A549 (cell line): Measurements from ENCODE around the gene LRRIQ4. TPM values are rescaled to one million over a fixed set of nuclear protein-coding genes. Genes with fewer than 3 reads are reported as not detected.

Source experiments
- ATAC-seq, 2 experiments: fragments of 200-7000 bp in 1 of 2; fragments of >200 bp in 1 of 2; cut with Nextera tagmentation in 1 of 2; cut with Tn5 transposase in 1 of 2; 3 replicates each; pipeline versions ENCODE4 v1.8.0 to v1.9.1; 2018 to 2020; ENCODE audit warnings: mild to moderate bottlenecking in 1 of 2, moderate library complexity in 1 of 2
- CTCF ChIA-PET: fragments of 300-600 bp; sonication (Branson Sonifier 250); formaldehyde crosslinking; extraction: SDS; loops from one replicate; lab custom pipeline; 2021; ENCODE audit warnings: antibody characterized with exemption, inconsistent platforms; lab: Yijun Ruan, JAX
- POLR2A ChIA-PET: fragments of 350-600 bp; formaldehyde crosslinking; extraction: SDS; loops from one replicate; lab custom pipeline; 2021; ENCODE audit warnings: antibody characterized with exemption, inconsistent platforms; lab: Yijun Ruan, JAX
- DNase-seq, 2 experiments: peaks; one replicate each; pipeline versions ENCODE4 v3.0.0 to v3.0.0-alpha.2; 2011 to 2016; ENCODE audit warnings: low read depth in 1 of 2, low spot score in 1 of 2
- FAIRE-seq: peaks from 2 replicates; lab custom pipeline; 2011; peaks lifted over from hg19 to GRCh38; lab: Jason Lieb, UNC
- H3K27ac ChIP-seq, 2 experiments: fragments of >200 bp; sonication (Bioruptor Twin); formaldehyde crosslinking; 3 replicates each; pipeline ENCODE4 v1.5.1; 2016 to 2017
- H3K4me1 ChIP-seq: fragments of >200 bp; sonication (Bioruptor Twin); formaldehyde crosslinking; 3 replicates; pipeline ENCODE4 v1.6.1; 2016
- H3K4me2 ChIP-seq: fragments of >200 bp; sonication (Bioruptor Twin); formaldehyde crosslinking; 3 replicates; pipeline ENCODE4 v1.6.1; 2016
- H3K4me3 ChIP-seq: fragments of >200 bp; sonication (Bioruptor Twin); formaldehyde crosslinking; 3 replicates; pipeline ENCODE4 v1.5.1; 2016
- H3K9me3 ChIP-seq: fragments of >200 bp; sonication (Bioruptor Twin); formaldehyde crosslinking; 3 replicates; pipeline ENCODE4 v1.6.1; 2016
- ATOH8 ChIP-seq: fragments of 250-450 bp; sonication (Bioruptor Pico); IDR thresholded peaks from 2 replicates; pipeline ENCODE4 v1.5.0; 2020; ENCODE audit warnings: low read depth, mild to moderate bottlenecking, moderate library complexity
- CBX2 ChIP-seq: fragments of 200-600 bp; sonication (generic); IDR thresholded peaks from 2 replicates; pipeline ENCODE4 v1.6.1; 2016; ENCODE audit warnings: low read depth, mild to moderate bottlenecking, borderline replicate concordance
- CHD4 ChIP-seq: fragments of 200-600 bp; sonication (generic); IDR thresholded peaks from 2 replicates; pipeline ENCODE4 v1.6.1; 2016; ENCODE audit warnings: antibody characterized with exemption, mild to moderate bottlenecking, borderline replicate concordance
- EHF ChIP-seq: fragments of 250-450 bp; sonication (Bioruptor Pico); IDR thresholded peaks from 2 replicates; pipeline ENCODE4 v1.5.0; 2020; ENCODE audit warnings: mild to moderate bottlenecking
- EHMT2 ChIP-seq: fragments of 200-600 bp; sonication (generic); IDR thresholded peaks from 2 replicates; pipeline ENCODE4 v1.6.1; 2016; ENCODE audit warnings: antibody characterized with exemption, low read depth, mild to moderate bottlenecking, moderate library complexity
- FOSB ChIP-seq: fragments of 250-450 bp; sonication (Bioruptor Pico); IDR thresholded peaks from 2 replicates; pipeline ENCODE4 v1.5.0; 2020; ENCODE audit warnings: mild to moderate bottlenecking, moderate library complexity
- FOXS1 ChIP-seq: fragments of 250-450 bp; sonication (Bioruptor Pico); IDR thresholded peaks from 2 replicates; pipeline ENCODE4 v1.5.0; 2020; ENCODE audit warnings: mild to moderate bottlenecking, moderate library complexity
- GATA3 ChIP-seq: IDR thresholded peaks from 2 replicates; pipeline ENCODE4 v1.6.1; 2012; ENCODE audit warnings: borderline replicate concordance
- HEYL ChIP-seq: fragments of 250-450 bp; sonication (Bioruptor Pico); IDR thresholded peaks from 2 replicates; pipeline ENCODE4 v1.8.0; 2021; ENCODE audit warnings: mild to moderate bottlenecking, moderate library complexity
- HOXA7 ChIP-seq: fragments of 250-450 bp; sonication (Bioruptor Pico); IDR thresholded peaks from 2 replicates; pipeline ENCODE4 v1.5.0; 2020; ENCODE audit warnings: mild to moderate bottlenecking, moderate library complexity
- JUNB ChIP-seq: fragments of >200 bp; sonication (Bioruptor Twin); formaldehyde crosslinking; IDR thresholded peaks from 2 replicates; pipeline ENCODE4 v1.6.1; 2016
- KDM1A ChIP-seq: fragments of 200-600 bp; sonication (generic); IDR thresholded peaks from 2 replicates; pipeline ENCODE4 v1.6.1; 2016; ENCODE audit warnings: low read depth, mild to moderate bottlenecking
- KDM5A ChIP-seq: fragments of 200-600 bp; sonication (generic); IDR thresholded peaks from 2 replicates; pipeline ENCODE4 v1.6.1; 2016; ENCODE audit warnings: antibody characterized with exemption, mild to moderate bottlenecking
- MAFK ChIP-seq: fragments of 450-650 bp; IDR thresholded peaks from 2 replicates; pipeline ENCODE4 v1.6.1; 2014; ENCODE audit not compliant: partially characterized antibody
- NFE2L2 ChIP-seq: fragments of 150-350 bp; conservative IDR thresholded peaks from 2 replicates; pipeline ENCODE4 v1.6.1; 2014; ENCODE audit warnings: low read length
- RARB ChIP-seq: fragments of 250-450 bp; sonication (Bioruptor Pico); IDR thresholded peaks from 2 replicates; pipeline ENCODE4 v1.8.0; 2021; ENCODE audit warnings: mild to moderate bottlenecking, moderate library complexity
- RCOR1 ChIP-seq: fragments of 150-350 bp; IDR thresholded peaks from 2 replicates; pipeline ENCODE4 v1.6.1; 2014; ENCODE audit warnings: antibody characterized with exemption, low read length, low read depth
- REST ChIP-seq: fragments of 200-600 bp; sonication (generic); IDR thresholded peaks from 2 replicates; pipeline ENCODE4 v1.6.1; 2016; ENCODE audit warnings: antibody characterized with exemption, mild to moderate bottlenecking, moderate library complexity
- RFX5 ChIP-seq: fragments of 450-650 bp; IDR thresholded peaks from 2 replicates; pipeline ENCODE4 v1.7.1; 2014; ENCODE audit warnings: antibody characterized with exemption, mild to moderate bottlenecking, moderate library complexity
- SREBF2 ChIP-seq: fragments of 450-650 bp; IDR thresholded peaks from 2 replicates; pipeline ENCODE4 v1.6.1; 2014; ENCODE audit warnings: mild to moderate bottlenecking, moderate library complexity
- TP53 ChIP-seq: fragments of 250-450 bp; sonication (Bioruptor Pico); IDR thresholded peaks from 2 replicates; pipeline ENCODE4 v1.5.0; 2021; ENCODE audit warnings: mild to moderate bottlenecking, moderate library complexity
- ZC3H11A ChIP-seq: fragments of 450-650 bp; IDR thresholded peaks from 2 replicates; pipeline ENCODE4 v1.6.1; 2014; ENCODE audit warnings: antibody characterized with exemption, mild to moderate bottlenecking
- ZFP36 ChIP-seq: fragments of 450-650 bp; IDR thresholded peaks from 2 replicates; pipeline ENCODE4 v1.6.1; 2014; ENCODE audit warnings: borderline replicate concordance; ENCODE audit not compliant: partially characterized antibody
- WGBS: methylation state at CpG from one replicate; pipeline ENCODE4 v1.1.6; 2017; ENCODE audit errors: missing lambda C conversion rate; 5-methylcytosine and 5-hydroxymethylcytosine counted together
- polyA plus RNA-seq, 4 experiments: library from polyadenylated mRNA; depleted of rRNA in 3 of 4; stranded (reverse); fragments of >200 nt; fragmentation: RNase III in 1 of 4; extraction: RNeasy Plus Mini Kit Qiagen cat#74134 plus additional on column Dnase treatment in 1 of 4; gene quantifications; 2 replicates in 3 of 4; 3 replicates in 1 of 4; pipeline ENCODE4 v1.2.3, GENCODE V29; 2011 to 2017
- TF ChIP-seq, protein P1 (sequence below): IDR thresholded peaks from 2 replicates; pipeline ENCODE4 v1.6.1; 2012; ENCODE audit warnings: low read depth, borderline replicate concordance
- TF ChIP-seq, protein P2 (sequence below): IDR thresholded peaks from 2 replicates; pipeline ENCODE4 v1.6.1; 2012

The LRRIQ4 gene
- polyA plus RNA-seq, 2 of the 4 experiments (the other 2 are of a cell fraction): not detected

DNA sequence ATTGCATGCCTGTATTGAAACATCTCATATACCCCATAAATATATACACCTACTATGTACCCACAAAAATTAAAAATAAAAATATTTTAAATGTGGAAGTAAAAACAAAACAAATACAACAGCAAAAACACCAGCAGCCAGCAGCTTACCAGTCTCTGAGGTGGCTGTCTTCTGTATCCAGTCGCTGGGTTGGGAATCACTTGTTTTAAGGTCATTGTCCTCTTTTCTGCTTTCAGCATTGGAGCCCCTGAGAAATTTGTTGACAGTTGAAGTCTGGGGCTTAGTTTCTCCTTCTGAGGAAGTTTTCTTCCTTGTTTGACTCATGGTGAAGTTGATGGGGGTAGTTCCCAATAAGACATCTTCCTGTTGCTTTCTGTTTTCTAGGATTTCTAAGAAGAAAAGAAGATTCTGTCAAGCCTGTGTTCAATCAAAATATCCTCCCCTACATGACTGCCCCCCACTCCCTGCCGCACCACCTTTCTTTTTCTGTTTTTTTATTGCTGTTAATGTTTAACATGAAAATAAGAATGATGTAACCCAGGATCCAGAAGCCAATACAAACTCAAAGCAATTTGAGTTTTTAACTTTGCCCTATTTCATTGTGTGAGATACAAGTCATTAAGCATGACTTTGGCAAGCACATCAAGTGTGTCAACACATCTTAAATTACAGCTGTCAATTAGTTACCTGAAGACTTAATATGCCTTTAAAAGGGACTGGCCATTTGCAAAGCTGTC, 57.0 kb downstream of the LRRIQ4 start, which contains the start of gene LRRC31 (continued):
- TF ChIP-seq, protein P1, sequence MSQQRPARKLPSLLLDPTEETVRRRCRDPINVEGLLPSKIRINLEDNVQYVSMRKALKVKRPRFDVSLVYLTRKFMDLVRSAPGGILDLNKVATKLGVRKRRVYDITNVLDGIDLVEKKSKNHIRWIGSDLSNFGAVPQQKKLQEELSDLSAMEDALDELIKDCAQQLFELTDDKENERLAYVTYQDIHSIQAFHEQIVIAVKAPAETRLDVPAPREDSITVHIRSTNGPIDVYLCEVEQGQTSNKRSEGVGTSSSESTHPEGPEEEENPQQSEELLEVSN: no peak
- TF ChIP-seq CHD4: no peak

DNA sequence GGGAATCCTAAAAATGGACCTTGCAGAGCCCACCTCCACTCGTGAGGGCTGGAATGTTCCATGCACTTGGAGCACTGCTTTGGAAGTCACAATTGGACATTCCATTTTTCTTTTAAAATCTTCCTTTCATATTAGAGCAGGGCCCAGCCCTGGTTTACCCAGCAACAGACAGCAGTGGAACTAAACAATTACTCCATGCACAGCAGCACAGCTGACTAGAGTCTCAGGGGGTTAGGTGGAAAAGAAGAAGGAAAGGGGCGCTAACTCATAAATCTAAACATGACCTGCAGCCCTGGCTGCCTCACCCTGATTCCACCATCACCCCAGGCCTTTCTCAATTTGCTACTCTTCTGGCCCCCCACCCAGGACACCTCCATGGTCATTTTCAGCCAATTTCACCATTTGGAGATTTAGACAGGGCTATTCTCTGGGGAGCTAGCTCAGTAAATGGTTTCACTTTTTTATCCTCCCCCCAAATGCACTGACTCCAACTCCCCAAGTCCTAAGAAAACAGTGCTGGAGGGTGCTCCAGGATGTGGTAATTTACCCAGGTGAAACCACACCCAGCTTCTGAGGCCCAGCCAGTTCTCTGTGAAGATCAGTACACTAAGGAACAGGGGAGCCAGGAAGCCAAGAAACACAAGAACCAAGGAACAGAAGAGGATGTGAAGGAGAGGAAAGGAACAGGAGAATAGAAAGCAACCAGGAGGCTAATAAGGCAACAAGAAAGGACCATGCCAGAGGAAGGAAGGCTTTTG, 58.6 kb downstream of the LRRIQ4 start:
- Histone ChIP-seq H3K27ac (no peak overlapping the region), H3K4me3 (no peak overlapping the region), H3K4me2 (no peak overlapping the region), H3K4me1 (peaks cover 7% of the 10 kb centered on the region; the same call in 1 of the 3 replicates), H3K9me3 (no peaks in the 10 kb centered on the region)
- DNase-seq (no peak), FAIRE-seq (no peak), ATAC-seq (no peak)
- CTCF ChIA-PET: interaction anchor here (1.3 kb wide), 1 partner anchor 9 kb away, joined by 6 read pairs; no protein-coding TSS in a partner anchor
- WGBS: 74% methylated on average over 2 of the region's 2 CpGs
- POLR2A ChIA-PET: no interaction called here
- TF ChIP-seq GATA3 (no peak), KDM1A (no peak), RFX5 (no peak), FOSB (CRISPR knock-in tag) (no peak), CBX2 (no peak), HOXA7 (no peak), KDM5A (no peak)

DNA sequence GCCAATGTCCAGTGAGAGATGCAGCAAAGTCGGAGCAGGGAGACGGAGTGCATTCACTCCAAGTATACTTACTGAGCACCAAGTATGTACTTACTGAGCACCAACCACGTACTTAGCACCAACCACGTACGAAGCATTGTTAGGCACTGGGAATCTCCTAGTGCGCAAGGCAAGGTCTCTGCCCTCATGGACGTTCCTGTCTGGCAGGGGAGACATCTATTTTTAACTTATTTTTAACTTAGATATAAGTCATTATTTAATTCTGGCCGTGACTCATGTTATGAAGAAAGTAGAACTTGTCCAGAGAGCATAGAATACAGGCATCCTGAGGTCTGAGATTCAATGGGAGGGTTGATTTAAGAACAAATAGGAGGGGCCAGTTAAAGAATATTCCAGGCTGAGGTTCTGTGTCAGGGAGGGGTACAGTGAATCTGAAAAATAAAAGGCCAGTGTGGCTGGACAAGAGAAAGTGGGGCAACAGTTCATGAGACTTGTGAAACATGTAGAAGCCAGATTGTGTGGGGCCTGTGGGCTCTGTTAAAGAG, 66.4 kb downstream of the LRRIQ4 start:
- ATAC-seq: no peak
- no peak for DNase-seq
- H3K4me1 ChIP-seq: no peaks in the 10 kb centered on the region
- no peak overlapping the region for H3K4me3 ChIP-seq
- no peak overlapping the region for H3K4me2 ChIP-seq
- ChIA-PET CTCF (interaction anchor here (2.9 kb wide), 1 partner anchor 16 kb away, joined by 13 read pairs; no protein-coding TSS in a partner anchor), POLR2A (no interaction called here)
- no peaks in the 10 kb centered on the region for H3K9me3 ChIP-seq
- H3K27ac ChIP-seq: no peak overlapping the region
- no peak for FAIRE-seq
- WGBS: 56% methylated on average over 8 of the region's 8 CpGs
- TF ChIP-seq RCOR1 (no peak), ZC3H11A (no peak), HEYL (CRISPR knock-in tag) (no peak), RFX5 (no peak), FOXS1 (CRISPR knock-in tag) (no peak)

GRCh38 chr3:169879845-169880575, 67.3 kb downstream of the LRRIQ4 start:
- H3K4me2 ChIP-seq: no peak overlapping the region
- FAIRE-seq (no peak), DNase-seq (no peak), ATAC-seq (no peak; a peak in 1 of 6 replicates)
- H3K27ac ChIP-seq: no peak overlapping the region
- 78% methylated on average over 1 of the region's 3 CpGs for WGBS
- ChIA-PET POLR2A (no interaction called here), CTCF (interaction anchor here (2.9 kb wide), 1 partner anchor 17 kb away, joined by 13 read pairs; no protein-coding TSS in a partner anchor)
- H3K9me3 ChIP-seq: no peaks in the 10 kb centered on the region
- no peak overlapping the region for H3K4me3 ChIP-seq
- no peaks in the 10 kb centered on the region for H3K4me1 ChIP-seq
- TF ChIP-seq RARB (CRISPR knock-in tag): no peak
- TF ChIP-seq MAFK: no peak
- no peak for TF ChIP-seq ZFP36
- no peak for TF ChIP-seq NFE2L2
- TF ChIP-seq SREBF2: no peak
- TF ChIP-seq REST: no peak
- no peak for TF ChIP-seq ZC3H11A
- TF ChIP-seq, protein P2, sequence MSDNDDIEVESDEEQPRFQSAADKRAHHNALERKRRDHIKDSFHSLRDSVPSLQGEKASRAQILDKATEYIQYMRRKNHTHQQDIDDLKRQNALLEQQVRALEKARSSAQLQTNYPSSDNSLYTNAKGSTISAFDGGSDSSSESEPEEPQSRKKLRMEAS: no peak
- TF ChIP-seq EHMT2: no peak
- TF ChIP-seq TP53 (CRISPR knock-in tag): no peak
- TF ChIP-seq JUNB: no peak
- no peak for TF ChIP-seq EHF (CRISPR knock-in tag)
- TF ChIP-seq ATOH8 (CRISPR knock-in tag): no peak
